ENCODE measurements around the gene CYSRT1.
"Not testable (repeated sequence)": the region's sequence is repeated elsewhere in the genome, so short reads cannot be mapped to it uniquely, and the experiment has no call there.

CYSRT1 gene

DNA sequence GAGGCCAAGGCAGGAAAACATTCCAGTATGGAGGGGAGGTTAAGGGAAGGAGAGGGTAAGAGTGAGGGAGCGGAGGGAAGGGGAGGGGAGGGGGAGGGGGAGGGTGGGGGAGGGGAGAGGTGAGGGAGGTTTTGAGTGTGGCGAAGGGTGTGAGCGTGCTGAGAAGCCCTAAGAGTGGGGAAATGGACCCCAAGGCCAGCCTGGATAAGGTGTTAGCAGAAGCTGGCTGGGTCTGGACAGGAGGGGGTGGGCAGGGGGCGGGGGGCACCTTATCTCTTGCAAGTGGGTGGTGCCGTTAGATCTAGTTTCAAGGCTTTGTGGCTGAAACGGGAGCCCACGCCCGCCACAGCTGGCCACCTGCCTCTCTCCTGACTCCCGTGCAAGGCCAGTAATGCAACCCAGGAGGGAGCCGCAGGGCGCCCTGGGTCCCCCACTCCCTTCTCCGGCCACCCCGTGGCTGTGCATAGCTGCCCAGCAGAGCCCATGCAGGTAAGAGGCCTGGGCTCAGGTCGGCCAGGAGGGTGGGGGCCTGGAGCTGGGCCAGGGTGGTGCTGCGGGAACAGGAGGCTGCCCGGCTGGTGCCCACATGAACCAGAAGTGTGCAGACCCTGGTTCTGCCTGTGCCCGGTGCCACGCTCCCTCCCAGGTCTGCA, 3.0 kb downstream of the CYSRT1 start:
- no peak for DNase-seq

DNA sequence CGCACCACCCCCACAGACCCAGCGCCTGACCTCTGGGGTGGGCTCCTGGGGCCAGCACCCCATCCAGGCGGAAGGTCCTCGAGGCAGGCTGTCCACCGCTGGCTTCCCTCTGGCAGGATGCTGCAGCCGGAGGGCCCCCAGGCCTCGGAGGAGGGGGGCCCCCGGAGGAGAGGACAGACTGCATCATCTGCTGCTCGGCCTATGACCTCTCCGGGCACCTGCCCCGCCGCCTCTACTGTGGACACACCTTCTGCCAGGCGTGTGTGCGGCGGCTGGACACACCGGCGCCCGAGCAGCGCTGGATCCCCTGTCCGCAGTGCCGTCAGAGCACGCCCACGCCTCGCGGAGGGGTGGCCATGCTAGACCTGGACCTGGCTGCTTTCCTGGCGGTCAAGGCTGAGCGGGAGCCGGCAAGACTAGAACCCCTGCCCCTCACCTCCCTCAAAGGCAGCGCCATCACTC, 3.6 kb downstream of the CYSRT1 start:
- DNase-seq, result no peak

DNA sequence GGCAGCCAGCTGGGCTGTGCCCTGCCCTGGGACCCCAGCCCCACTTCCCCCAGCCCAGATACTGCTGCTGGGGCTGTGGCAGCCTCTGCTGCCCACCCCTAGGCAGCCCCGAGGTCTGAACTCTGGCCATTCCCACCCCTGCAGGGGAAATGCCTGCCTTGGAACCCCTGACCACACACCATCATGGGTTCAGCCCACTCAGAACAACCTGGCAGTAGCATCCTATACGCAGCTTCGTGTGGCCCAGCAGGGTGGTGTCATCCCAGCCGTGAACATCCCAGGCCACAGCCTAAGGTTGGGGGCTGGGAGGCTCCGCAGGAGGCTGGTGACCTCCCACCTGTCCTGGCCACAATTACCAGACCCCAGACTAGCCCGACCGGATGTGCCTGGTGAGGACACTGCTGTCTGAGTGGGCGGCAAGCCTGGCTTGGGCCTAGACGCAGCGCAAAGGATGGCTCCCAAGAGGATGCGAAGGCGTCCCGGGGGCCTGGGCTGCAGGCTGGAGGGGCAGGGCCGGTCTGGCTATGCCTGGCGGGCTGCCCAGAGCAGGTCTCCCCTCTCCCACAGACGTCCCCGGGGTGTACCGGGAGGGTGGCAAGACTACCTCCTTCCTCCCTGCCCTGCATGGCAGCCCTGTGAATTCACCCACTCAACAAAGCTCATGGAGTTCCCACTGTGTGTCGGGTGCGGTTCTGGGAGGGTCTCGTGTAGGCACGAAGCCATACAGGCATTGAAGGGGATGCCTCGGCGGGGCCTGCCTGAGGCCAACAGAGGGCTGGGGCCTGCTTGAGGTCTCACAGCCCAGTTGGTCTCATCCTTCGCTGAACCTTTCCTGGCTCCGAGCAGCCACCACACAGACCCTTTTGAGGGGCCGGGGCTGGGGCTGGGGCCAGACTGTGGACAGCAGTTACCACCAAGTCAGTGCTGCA, 4.3 kb downstream of the CYSRT1 start:
- no peak for DNase-seq

DNA sequence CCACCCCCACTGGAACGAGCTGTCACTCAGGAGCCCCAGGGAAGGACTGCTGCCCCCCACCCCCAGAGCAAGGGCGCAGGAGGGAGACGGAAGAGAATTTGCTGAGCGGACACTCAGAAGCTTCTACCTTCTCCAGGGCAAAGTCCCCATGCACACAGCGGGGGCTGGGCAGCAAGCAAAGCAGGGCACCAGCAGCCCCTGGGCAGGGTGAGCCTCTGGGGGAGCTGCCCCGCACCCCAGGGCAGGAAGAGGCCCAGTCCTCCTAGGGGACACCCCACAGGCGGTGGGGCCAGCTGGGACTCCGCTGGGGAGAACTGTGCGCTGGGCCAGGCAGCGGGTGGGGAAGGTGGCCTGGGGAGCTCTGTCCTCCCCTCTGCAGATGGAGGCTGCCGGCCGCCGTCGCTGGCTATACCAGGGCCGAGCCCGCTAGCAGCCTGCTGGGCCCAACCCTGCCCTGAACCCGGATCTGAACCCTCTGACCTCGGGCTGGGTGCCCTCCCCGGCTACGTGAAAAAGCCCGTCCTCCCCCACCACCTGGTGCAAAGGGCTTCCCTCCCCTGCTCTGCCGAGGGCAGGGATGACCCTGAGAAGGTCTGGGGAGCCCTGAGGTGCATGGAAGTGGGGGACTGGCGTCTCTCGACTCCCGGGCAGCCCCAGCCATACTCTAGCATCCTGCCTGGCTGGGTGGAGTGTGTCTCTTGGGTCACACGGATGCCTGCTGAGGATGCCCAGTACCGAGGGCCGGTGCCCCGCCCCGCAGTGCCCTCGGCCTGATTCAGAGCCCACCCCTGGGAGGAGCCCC, 5.1 kb downstream of the CYSRT1 start:
- no peak for DNase-seq

DNA sequence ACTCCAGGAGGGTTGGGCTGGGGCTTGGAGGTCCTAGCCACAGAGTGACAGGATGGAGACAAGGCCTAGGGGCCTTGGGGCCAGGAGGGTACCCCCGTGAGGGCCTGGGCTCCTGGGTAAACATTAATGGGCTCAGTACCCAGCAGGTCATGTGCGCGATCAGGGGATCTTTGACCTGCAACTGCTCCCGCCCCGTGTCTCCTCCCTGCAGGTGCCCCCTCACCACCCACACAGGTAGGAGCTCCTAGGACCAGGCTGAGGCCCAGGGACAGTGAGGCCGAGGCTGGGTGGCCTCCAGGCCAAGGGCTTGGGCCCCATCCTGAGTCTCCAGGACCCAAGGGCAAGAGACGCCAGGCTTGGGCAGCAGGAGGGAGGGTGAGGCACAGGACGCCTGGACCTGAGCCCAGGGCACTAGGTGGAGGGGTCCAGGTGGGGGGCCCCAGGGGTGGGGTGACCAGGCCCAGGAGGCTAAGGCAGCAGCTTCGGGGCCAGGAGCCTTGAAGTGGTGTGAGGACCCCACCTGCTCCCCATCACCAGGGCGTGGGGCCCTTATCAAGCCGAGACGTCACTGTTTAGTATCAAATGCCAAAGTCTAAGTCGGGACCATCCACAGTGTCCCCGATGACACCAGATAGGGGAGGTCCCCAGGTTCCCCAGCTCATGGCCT, 5.9 kb downstream of the CYSRT1 start, which contains the start of gene SLC34A3:
TSS of gene SLC34A3 (plus strand) at position 197 of the 667 bp plus-strand sequence. CDS start 802 bp downstream, outside the sequence.
- no peak for DNase-seq

DNA sequence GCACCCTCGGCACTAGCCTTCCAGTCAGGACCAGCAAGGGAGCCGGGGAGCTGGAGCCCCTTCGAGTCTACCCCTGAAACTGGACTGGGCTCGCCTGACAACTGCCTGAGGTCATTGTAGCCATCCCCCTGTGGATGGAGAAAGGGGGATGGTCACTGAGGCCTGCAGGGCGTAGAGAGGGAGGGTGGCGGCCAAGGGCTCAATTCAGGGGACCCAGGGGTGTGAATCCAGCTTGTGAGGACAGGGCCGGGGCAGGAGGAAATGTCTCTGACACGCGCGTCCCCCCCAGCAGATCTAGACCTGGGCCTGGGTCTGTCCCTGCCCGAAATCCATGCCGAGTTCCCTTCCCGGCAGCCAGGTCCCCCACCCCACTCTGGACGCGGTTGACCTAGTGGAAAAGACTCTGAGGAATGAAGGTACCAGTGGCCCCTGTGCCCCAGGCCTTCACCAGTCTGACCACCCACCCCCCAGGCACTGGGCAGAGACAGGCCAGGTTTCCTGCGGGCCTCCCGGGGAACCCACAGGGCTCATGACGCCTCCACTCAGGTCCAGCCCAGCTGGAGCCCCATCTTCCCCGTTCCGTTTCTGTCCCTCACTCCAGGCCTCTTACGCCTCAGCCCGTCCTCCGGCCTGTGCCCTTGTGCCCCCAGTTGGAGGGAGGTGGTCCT, 6.5 kb downstream of the CYSRT1 start:
- no peak for DNase-seq

DNA sequence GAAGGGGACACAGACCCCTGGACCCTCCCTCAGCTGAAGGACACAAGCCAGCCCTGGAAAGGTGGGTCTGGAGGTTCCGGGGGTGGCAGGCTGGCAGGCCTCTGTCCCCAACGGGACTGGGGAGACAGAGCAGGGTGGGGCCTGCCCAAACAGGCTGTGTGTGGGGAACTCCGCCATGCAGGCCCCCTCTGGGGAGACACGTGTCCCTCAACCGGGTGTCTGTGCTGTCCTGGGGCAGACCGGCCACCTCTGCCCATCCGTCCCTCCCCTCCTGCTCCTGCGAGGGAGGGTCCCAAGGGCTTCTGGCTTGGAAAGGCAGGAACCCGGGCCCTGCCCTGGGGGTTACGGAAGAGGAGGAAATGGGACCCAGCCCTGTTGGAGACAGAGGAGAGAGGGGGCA, 7.1 kb downstream of the CYSRT1 start:
- no peak for DNase-seq

DNA sequence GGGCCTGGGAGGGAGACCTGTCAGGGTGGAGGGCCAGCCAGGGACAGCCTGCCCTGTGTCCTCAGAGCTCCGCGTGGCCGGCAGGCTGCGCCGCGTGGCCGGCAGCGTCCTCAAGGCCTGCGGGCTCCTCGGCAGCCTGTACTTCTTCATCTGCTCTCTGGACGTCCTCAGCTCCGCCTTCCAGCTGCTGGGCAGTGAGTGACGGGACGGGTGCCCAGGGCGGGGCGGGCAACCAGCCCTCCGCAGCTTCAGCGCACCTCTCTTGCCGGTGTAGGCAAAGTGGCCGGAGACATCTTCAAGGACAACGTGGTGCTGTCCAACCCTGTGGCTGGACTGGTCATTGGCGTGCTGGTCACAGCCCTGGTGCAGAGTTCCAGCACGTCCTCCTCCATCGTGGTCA, 7.5 kb downstream of the CYSRT1 start:
- DNase-seq, result no peak

DNA sequence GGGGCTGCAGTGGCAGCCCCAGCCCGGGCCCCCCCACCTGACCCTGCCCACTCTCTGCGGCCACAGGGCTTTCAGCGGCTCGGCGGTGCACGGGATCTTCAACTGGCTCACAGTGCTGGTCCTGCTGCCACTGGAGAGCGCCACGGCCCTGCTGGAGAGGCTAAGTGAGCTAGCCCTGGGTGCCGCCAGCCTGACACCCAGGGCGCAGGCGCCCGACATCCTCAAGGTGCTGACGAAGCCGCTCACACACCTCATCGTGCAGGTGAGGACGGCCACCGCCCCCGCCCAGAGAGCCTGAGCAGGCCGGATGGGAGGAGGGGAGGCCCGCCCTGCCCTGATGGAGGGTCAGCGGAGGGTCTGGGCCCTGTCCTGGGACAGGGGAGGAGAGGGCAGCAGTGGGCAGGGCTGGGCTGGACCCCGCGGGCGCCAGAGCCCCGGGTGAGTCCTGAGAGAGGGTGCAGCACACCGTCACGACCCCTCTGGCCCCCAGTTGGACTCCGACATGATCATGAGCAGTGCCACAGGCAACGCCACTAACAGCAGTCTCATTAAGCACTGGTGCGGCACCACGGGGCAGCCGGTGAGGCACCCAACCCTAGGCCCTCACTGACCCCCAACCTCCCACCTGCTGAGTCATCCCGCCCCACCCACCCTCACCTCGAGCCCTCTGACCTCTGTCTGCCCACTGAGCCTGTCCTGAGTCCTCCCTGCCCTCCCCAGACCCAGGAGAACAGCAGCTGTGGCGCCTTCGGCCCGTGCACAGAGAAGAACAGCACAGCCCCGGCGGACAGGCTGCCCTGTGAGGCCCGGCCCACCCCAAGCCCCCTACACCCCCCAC, 8.4 kb downstream of the CYSRT1 start:
- peak; percentile 56 for DNase-seq

DNA sequence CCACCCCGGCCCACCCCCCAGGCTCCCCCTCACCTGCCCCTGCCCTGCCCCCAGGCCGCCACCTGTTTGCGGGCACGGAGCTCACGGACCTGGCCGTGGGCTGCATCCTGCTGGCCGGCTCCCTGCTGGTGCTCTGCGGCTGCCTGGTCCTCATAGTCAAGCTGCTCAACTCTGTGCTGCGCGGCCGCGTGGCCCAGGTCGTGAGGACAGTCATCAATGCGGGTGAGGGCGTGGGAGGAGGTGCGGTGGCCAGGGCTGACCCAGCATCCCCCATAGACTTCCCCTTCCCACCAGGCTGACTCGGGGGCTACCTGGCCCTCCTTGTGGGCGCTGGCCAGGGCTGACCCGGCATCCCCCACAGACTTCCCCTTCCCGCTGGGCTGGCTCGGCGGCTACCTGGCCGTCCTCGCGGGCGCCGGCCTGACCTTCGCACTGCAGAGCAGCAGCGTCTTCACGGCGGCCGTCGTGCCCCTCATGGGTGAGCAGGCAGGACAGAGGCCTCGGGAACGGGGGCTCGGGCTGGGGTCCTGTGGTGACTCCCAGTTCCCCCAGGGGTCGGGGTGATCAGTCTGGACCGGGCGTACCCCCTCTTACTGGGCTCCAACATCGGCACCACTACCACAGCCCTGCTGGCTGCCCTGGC, 9.2 kb downstream of the CYSRT1 start:
- peak; percentile 37 for DNase-seq

DNA sequence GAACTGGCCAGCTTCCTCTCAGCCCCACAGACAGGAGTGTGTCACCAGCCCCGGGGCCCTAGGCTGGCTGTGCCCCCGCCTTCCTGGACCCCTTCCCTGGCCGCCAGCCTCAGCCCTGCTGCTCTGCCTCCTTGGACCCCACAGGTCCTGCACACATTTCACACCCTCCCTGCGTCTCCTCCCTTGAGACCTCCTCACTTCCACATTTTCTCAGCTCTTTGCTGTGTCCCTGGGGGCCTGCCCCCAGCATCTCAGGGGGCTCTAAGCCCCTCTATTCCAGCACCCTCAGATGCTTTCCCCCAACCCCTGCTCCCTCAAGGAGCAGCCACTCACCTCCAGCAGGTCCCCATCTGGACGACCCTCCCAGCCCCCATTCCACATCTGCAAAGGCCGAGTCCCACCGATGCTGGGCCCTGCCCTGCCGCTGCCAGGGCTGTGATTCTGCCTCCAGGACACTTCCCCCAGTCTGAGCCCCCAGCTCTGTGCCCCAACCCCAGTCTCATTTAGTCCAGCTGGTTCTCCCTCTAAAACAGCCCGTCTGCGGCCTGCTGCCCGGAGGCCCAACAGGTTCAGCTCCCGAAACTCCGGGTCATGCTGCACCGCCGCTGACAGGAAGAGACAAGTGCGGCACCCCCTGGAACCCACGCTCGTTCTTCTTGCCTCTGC, 9.9 kb downstream of the CYSRT1 start:
- no peak for DNase-seq

DNA sequence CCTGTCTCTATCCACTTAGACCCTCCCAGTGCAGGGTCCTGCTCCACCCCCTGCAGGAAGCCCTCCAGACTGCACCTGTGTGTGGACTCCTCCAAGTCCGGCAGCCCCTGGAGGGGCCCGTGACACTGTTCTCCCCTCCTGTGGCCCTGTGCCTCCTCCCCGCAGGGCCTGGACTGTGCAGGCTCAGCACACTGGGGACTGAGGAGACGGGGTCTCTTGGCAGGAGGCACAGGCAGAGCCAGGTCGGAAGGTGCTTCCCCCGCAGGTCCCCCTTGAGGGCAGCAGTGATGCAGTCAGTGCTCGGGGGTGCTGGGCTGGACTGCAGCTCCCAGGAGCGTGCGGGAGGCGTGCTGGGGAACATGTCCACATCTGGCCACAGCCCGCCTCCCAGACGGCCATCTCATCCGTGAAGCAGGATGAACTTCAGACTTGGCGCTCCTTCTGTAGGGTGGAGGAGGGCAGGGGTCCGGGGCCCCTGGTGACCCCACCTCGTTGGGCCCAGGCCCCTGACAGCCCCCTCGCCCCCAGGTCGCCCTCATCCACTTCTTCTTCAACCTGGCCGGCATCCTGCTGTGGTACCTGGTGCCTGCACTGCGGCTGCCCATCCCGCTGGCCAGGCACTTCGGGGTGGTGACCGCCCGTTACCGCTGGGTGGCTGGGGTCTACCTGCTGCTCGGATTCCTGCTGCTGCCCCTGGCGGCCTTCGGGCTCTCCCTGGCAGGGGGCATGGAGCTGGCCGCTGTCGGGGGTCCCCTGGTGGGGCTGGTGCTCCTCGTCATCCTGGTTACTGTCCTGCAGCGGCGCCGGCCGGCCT, 10.7 kb downstream of the CYSRT1 start:
- no peak for DNase-seq

DNA sequence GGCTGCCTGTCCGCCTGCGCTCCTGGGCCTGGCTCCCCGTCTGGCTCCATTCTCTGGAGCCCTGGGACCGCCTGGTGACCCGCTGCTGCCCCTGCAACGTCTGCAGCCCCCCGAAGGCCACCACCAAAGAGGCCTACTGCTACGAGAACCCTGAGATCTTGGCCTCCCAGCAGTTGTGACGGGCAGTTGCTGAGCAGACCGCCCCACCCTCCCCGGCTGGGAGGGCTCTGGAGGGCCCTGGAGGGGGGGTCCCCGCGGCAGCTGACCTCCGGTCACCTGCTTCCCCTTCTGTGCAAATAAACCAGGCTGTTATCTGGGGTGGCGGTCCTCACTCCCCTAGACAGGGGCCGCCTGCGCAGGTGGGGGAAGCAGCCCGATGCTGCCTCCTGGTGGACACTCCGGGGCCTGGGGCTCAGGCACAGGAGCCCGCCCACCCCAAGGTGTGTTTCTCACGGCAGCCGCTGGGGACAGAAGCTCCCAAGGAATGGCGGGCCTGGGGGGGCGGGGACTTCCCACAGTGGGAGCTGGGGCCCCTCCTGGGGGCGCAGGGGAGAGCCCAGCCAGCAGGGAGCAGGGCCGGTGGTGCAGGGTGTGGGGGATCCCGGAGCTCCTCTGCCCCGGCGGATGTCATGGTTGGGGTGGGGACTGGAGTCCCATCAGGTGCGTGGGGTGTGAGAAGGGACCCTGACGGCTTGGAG, 11.4 kb downstream of the CYSRT1 start:
- DNase-seq, result peak; percentile 92

DNA sequence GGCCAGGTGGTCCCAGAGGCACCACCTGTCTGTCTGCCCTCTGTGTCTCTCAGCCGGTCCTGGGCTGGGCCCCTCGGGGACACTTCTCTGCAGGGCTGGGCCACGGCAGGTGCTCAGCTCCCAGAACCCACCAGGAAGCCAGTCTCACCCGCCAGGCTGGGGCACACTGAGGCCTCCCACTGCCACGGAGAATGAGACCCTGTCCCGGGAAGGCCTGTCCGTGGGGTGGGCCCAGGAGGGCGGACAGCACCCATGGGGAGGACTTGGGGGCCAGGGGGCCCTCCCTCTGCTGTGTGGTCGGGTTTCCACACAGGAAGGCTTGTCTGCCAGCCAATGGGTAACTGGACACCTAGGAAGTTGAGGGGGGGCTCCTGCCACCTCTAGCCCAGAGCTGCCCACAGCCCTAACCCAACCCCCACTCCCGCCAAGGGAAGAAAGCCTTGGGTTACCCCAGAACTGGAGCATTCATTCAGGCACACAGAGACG, 12.0 kb downstream of the CYSRT1 start:
- DNase-seq, result no peak

DNA sequence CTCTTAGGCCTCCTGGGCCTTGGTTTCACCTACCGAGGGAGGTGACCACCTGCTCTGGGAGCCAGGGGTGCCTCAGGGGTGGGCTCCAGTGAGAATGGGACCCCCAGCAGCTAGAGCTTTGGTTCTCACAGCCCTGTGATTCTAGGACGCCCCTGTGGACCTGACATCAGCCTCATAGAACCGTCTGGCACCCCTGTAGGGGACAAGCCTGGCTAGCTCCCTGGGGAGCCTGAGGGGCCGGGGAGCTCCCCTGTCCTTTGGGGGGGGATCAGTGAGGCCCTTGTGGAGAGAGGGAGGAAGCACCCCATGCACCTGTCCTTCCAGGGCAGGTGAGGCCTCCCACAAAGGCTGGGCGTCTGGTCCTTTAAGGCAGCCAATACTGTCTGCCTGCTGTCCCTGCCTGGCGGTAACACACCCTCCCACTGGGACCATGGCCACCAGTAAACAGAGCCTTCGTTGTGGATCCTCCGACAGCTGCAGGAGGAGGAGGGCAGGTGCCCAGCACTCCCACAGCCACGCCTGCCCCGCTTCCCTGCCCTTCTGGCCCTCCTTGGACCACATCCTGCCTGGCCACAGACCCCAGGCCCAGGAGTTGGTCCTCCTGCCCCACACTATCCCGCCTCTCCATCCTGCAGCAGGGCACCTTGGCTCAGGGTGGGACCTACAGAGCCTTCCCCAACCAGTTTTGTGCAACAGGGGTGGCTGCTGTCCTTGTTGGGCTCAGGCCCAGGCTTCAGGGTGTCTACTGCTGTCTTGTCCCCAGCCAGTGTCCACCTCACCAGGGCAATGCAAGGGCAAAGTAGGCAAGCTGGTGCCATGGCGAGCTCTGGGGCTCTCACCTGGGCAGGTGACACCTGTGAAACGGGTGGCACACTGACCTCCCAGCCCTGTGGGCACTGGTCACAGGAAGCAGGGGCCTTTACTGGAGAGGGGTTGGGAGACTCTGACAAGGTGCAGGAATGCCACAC, 13.1 kb downstream of the CYSRT1 start:
- DNase-seq, result peak; percentile 77

DNA sequence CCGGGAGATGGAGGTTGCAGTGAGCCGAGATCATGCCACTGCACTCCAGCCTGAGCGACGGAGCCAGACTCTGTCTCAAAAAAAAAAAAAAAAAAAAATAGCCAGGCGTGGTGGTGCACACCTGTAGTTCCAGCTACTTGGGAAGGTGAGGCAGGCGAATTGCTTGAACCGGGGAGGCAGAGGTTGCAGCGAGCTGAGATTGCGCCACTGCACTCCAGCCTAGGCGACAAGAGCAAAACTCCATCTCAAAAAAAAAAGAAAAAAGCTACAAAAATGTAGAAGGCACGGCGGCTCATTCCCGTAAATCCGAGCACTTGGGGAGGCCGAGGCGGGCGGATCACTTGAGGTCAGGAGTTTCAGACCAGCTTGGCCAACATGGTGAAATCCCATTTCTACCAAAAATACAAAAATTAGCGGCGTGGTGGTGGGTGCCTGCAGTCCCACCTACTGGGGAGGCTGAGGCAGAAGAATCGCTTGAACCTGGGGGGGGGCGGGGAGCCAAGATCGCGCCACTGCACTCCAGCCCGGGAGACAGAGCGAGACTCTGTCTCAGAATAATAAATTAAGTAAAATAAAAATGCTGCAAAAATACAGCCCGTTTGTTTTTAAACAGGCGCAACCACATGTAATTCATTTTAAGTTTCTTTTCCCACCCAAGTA, 14.7 kb downstream of the CYSRT1 start:
- DNase-seq, result not testable (repeated sequence)
